HG03135 (cell line): Measurements from ENCODE around the gene ZNF382.
"Not testable (repeated sequence)": the region's sequence is repeated elsewhere in the genome, so short reads cannot be mapped to it uniquely, and the experiment has no call there.

ENCODE experiments used
- ATAC-seq: cut with Tn5 transposase; IDR thresholded peaks from one replicate; pipeline ENCODE4 v1.9.1; 2021; ENCODE audit warnings: mild to moderate bottlenecking, moderate library complexity; ENCODE audit not compliant: unreplicated experiment

ZNF382 gene

DNA sequence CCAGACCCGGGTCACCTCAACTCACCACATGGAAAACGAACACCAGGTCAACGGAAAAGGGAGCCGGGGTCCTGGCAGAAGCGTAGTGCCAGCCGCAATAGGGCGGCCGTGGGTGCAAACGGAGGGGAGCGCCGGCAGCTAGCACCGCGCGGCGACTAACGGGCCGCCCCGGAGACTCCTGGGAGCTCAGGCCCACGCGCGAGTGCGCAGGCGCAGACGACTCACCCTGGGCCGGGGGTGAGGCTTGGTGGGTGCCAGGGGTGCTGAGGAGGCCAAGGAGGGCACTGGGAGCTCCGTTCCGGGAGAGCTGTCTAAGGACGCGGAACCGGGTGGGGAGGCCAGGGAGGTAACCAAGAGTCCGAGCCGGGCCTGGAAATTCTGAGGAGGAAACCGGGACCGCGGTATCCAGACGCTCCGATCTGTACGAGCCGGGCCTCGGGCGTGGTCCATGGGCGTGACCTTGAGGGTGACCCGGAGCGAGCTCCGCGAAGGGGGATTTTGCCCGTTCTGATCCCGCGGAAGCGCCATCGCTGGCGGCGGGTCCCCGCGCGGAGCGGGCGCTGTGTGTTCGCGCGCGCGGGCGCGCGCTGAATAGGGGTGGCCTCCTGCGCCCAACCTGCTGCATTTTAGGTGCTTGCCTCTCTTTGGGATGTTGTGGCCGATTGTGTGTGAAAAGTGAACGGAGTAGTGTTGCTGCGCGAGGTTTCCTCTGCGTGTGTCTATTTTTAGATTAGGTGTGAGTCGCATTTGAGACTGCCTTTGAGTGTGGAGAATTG lies at the start of gene ZNF382:
Gene ZNF382 (plus strand): TSS at position 213 of the 776 bp plus-strand sequence. CDS start 4,602 bp downstream, outside the sequence.
- ATAC-seq: peak; percentile 62

- no peak for ATAC-seq
Measured at GRCh38 chr19:36564391-36564790, 40.7 kb upstream of the ZNF382 start.

- ATAC-seq: no peak
Measured at GRCh38 chr19:36572593-36573019, 32.5 kb upstream of the ZNF382 start.

DNA sequence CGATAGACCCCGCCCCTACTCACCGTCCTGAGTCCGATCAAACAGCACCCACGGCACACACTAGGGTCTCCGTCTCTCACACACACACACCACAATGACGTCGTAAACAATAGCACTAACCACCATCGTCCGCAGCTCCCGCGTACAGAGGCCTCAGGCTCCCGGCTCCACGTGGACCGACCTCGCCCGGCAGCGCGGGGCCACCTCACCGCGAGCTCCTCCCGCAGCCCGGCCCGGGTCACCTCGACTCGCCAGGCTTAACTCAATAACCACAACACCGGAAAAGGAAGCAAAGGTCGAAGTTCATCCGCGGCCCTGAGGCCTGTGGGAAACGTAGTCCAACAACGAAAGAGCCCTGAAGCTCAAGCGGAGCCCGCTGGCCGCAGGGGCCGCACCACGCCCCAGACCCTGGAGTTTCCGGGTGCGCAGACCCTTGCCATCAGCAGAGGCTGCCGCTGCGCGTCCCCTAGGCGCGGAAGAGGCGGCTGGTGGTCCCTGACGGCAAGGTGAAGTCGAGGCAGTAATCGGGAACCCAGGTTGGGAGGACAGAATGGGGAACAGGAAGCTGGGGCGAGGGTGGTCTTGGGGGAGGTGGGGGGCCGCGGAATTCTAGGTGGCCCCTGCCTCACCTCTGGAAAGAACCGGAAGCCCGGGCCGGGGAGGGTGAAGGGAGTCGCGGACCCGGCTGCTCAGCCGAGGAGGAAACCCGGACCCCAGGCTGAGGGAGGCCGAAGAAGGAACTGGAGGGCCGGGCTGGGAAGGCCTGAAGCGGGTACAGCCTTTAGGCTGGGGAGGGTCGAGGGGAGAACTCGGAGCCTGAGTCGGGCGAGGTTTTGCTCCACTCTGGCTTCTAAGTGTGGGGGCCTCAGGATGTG lies 31.9 kb upstream of the ZNF382 start, which contains the start of gene ZNF529:
Gene ZNF529 (minus strand): TSS at position 273 of the 875 bp plus-strand sequence. CDS start 946 bp downstream, outside the sequence.
- ATAC-seq: peak; percentile 91

- peak; percentile 16 for ATAC-seq
Measured at GRCh38 chr19:36573895-36574720, 31.0 kb upstream of the ZNF382 start.

DNA sequence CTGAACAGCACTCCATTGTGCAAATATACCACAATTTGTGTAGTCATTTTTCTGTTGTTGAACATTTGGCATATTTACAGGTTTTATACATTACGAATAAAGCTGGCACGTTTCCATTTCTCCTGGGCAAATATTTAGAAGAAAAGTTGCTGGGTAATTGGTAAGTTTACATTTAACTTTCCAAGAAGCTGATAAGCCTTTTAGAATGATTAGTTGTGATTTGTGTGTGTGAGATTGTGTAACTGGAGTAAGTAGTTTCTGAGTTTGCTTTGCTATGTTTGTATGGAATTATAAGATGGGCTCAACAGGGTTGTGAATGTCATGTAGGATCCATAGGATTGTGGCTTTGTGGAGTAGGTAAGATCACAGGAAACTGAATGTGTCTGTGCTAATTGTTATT lies 30.4 kb upstream of the ZNF382 start:
- ATAC-seq: no peak

- ATAC-seq: no peak
Measured at GRCh38 chr19:36577271-36577996, 27.7 kb upstream of the ZNF382 start.

DNA sequence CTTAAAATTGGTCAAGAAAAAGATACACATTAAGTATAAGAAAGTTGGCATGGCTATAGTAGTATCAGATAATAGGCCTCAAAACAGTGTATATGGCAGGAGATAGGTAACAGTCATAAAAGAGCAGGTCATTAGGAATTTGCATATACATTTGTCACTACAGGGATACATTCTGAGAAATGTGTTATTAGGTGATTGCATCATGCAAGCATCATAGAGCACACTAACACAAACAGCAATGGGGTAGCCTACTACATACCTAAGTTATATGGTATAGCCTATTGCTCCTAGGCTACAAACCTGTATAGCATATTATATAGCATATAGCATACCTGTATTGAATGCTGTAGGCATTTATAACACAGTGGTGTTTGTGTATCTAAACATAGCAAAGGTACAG lies 25.9 kb upstream of the ZNF382 start:
- no peak for ATAC-seq

- ATAC-seq: not testable (repeated sequence)
Measured at GRCh38 chr19:36602681-36603080, 2.4 kb upstream of the ZNF382 start.

DNA sequence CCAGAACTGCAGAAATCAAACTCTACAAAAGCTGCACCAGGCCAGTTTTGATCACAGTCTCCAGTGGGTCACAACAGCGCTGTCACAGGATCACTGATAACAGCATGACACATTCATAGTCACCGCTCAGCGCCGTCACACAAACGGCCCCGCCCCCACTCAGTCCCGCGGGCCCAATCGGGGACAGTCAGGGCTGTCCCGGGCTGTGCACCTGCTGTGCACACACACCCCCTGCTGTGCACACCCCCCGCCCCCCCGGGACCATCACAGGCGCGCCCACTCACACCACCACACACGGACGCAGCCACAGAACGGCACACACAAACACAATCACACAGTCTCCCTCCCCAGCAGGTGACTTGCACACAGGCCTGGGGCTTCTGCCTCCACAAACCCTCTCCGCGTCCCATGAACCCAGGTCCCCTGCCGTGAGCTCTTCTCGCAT lies 435 bp upstream of the ZNF382 start:
- peak; percentile 68 for ATAC-seq

GRCh38 chr19:36605877-36606478 lies 865 bp downstream of the ZNF382 start:
- peak; percentile 10 for ATAC-seq

DNA sequence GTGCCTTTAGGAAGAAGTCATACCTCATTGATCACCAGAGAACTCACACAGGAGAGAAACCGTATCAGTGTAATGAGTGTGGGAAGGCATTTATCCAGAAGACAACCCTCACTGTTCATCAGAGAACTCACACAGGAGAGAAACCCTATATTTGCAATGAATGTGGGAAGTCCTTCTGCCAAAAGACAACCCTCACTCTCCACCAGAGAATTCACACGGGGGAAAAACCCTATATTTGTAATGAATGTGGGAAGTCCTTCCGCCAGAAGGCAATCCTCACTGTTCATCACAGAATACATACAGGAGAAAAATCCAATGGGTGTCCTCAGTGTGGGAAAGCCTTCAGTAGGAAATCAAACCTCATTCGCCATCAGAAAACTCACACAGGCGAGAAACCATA lies 21.9 kb downstream of the ZNF382 start:
- no peak for ATAC-seq

- ATAC-seq: no peak
Measured at GRCh38 chr19:36635342-36635741, 30.2 kb downstream of the ZNF382 start.

- ATAC-seq: no peak
Measured at GRCh38 chr19:36638862-36639510, 33.9 kb downstream of the ZNF382 start.

DNA sequence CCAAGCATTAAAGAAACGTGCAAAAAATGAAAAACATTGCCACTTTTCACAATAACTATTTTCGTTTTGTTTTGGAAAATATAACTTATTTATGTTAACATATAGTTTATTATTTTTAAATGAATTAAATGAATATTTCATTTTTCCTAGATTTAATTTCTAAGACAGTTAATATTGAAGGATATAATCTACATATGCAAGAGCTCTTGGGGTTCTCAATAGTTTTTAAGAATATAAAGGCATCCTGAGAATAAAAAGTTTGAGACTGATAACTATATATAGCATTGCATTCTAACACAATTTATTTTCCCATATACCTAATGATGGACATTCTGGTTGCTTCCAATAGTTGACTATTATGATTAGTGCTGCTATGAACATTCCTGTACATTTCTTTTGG lies 41.6 kb downstream of the ZNF382 start:
- ATAC-seq: no peak

GRCh38 chr19:36652958-36653357 lies 47.8 kb downstream of the ZNF382 start:
- ATAC-seq: no peak

GRCh38 chr19:36665832-36666231 lies 60.7 kb downstream of the ZNF382 start:
- ATAC-seq: no peak

DNA sequence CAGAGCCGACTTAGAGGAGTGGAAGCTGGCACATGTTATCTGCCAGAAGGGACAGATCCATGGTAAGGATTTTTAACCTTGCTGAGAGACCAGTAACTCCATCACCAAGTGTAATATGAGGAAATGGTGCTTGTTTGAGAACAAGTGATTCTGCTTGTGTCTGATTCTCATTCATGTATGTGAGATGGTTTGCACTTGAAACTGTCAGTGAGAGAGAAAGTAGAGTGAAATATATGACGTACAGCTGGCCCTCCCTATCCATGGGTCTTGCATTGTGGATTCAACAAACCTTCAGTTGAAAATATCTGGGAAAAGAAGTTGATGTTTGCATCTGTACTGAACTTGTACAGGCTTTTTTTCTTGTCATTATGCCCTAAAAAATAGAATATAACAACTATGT lies 63.5 kb downstream of the ZNF382 start:
- ATAC-seq: no peak

DNA sequence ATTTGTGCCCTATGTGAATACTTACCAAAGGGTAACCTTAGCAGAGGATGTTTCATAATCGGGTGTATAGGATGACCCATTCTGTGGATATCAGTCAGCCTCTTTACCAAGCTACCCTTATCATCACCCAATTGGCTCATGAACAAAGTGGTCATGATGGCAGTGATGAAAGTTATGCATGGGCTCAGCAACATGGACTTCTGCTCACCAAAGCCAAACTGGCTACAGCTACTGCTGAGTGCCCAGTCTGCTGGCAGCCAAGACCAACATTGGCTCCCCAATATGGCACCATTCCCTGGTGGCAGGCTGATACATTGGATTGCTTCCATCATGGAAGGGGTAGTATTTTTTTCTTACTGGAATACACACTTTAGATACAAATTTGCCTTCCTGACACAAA lies 67.3 kb downstream of the ZNF382 start:
- ATAC-seq: no peak
